IMR-90 (cell line): ENCODE data around the gene ACYP1.

Experiments
- BHLHE40 ChIP-seq: fragments of 150-350 bp; IDR thresholded peaks from 2 replicates; pipeline ENCODE4 v1.6.1; 2016; ENCODE audit warnings: mild to moderate bottlenecking, low read depth, low read length
- CEBPB ChIP-seq: IDR thresholded peaks from 2 replicates; pipeline ENCODE4 v1.6.1; 2012; ENCODE audit warnings: low read depth, low read length, improper control_type of control experiment
- FOS ChIP-seq: fragments of 150-350 bp; IDR thresholded peaks from 2 replicates; pipeline ENCODE4 v1.6.1; 2016; ENCODE audit warnings: low read depth, low read length
- MAFK ChIP-seq: IDR thresholded peaks from 2 replicates; pipeline ENCODE4 v1.6.1; 2012; ENCODE audit warnings: low read depth, low read length, improper control_type of control experiment
- MAZ ChIP-seq: IDR thresholded peaks from 2 replicates; pipeline ENCODE4 v1.6.1; 2012; ENCODE audit warnings: low read depth, mild to moderate bottlenecking, low read length, improper control_type of control experiment, moderate library complexity, borderline replicate concordance
- MXI1 ChIP-seq: IDR thresholded peaks from 2 replicates; pipeline ENCODE4 v1.6.1; 2012; ENCODE audit warnings: low read depth, mild to moderate bottlenecking, low read length, moderate library complexity, borderline replicate concordance
- POLR2A ChIP-seq: IDR thresholded peaks from 2 replicates; pipeline ENCODE4 v1.6.1; 2012; ENCODE audit warnings: mild to moderate bottlenecking, low read depth, low read length
- RAD21 ChIP-seq: IDR thresholded peaks from 2 replicates; pipeline ENCODE4 v1.6.1; 2012; ENCODE audit warnings: low read length, improper control_type of control experiment
- RCOR1 ChIP-seq: IDR thresholded peaks from 2 replicates; pipeline ENCODE4 v1.6.1; 2012; ENCODE audit warnings: mild to moderate bottlenecking, low read length, improper control_type of control experiment; ENCODE audit not compliant: insufficient replicate concordance
- RFX5 ChIP-seq: IDR thresholded peaks from 2 replicates; pipeline ENCODE4 v1.8.0; 2012; ENCODE audit warnings: low read depth, mild to moderate bottlenecking, low read length, moderate library complexity
- SMC3 ChIP-seq: fragments of 150-350 bp; IDR thresholded peaks from 2 replicates; pipeline ENCODE4 v1.6.1; 2016; ENCODE audit warnings: low read depth, mild to moderate bottlenecking, antibody characterized with exemption, low read length, moderate library complexity
- TF ChIP-seq, protein P1 (sequence below): conservative IDR thresholded peaks from 2 replicates; pipeline ENCODE4 v1.5.1; 2012; ENCODE audit warnings: mild to moderate bottlenecking, low read depth, low read length, improper control_type of control experiment
- TF ChIP-seq, protein P2 (sequence below): fragments of 150-350 bp; IDR thresholded peaks from 2 replicates; pipeline ENCODE4 v1.6.1; 2017; ENCODE audit warnings: mild to moderate bottlenecking, antibody characterized with exemption, low read length, low read depth

- TF ChIP-seq RAD21: no peak
- TF ChIP-seq, protein P1, sequence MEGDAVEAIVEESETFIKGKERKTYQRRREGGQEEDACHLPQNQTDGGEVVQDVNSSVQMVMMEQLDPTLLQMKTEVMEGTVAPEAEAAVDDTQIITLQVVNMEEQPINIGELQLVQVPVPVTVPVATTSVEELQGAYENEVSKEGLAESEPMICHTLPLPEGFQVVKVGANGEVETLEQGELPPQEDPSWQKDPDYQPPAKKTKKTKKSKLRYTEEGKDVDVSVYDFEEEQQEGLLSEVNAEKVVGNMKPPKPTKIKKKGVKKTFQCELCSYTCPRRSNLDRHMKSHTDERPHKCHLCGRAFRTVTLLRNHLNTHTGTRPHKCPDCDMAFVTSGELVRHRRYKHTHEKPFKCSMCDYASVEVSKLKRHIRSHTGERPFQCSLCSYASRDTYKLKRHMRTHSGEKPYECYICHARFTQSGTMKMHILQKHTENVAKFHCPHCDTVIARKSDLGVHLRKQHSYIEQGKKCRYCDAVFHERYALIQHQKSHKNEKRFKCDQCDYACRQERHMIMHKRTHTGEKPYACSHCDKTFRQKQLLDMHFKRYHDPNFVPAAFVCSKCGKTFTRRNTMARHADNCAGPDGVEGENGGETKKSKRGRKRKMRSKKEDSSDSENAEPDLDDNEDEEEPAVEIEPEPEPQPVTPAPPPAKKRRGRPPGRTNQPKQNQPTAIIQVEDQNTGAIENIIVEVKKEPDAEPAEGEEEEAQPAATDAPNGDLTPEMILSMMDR: no peak
- TF ChIP-seq FOS: no peak
- TF ChIP-seq BHLHE40: no peak
- TF ChIP-seq POLR2A: no peak
- no peak for TF ChIP-seq RFX5
- no peak for TF ChIP-seq MXI1
- TF ChIP-seq RCOR1: no peak
- TF ChIP-seq CEBPB: no peak
- no peak for TF ChIP-seq SMC3
- no peak for TF ChIP-seq MAFK
- no peak for TF ChIP-seq MAZ
- TF ChIP-seq, protein P2, sequence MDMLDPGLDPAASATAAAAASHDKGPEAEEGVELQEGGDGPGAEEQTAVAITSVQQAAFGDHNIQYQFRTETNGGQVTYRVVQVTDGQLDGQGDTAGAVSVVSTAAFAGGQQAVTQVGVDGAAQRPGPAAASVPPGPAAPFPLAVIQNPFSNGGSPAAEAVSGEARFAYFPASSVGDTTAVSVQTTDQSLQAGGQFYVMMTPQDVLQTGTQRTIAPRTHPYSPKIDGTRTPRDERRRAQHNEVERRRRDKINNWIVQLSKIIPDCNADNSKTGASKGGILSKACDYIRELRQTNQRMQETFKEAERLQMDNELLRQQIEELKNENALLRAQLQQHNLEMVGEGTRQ: no peak
These were observed 14.0 kb upstream of the ACYP1 start for GRCh38 chr14:75077794-75078193.
